Lower lobe of right lung (tissue), 2 donors: ENCODE results near the gene TMEM9. TPM values are rescaled to one million over a fixed set of nuclear protein-coding genes. Genes with fewer than 3 reads are reported as not detected.

ENCODE experiments used
- ATAC-seq, 2 donors: fragments of 200-7000 bp; cut with Tn5 transposase; one replicate each; pipeline ENCODE4 v1.9.1; 2020 to 2022; ENCODE audit warnings: mild to moderate bottlenecking in 2 of 2, moderate library complexity in 2 of 2
- DNase-seq: peaks from one replicate; pipeline ENCODE4 v3.0.0-alpha.2; 2020
- H3K27ac ChIP-seq: fragments of 200-600 bp; one replicate; pipeline ENCODE4 v1.8.0; 2022
- H3K27me3 ChIP-seq: fragments of 200-600 bp; one replicate; pipeline ENCODE4 v1.8.0; 2022; ENCODE audit warnings: low read depth
- H3K36me3 ChIP-seq: fragments of 200-600 bp; one replicate; pipeline ENCODE4 v1.8.0; 2022; ENCODE audit warnings: mild to moderate bottlenecking
- H3K4me1 ChIP-seq: fragments of 200-600 bp; one replicate; pipeline ENCODE4 v1.8.0; 2022
- H3K4me3 ChIP-seq: fragments of 200-600 bp; one replicate; pipeline ENCODE4 v1.8.0; 2022; ENCODE audit warnings: mild to moderate bottlenecking
- H3K9me3 ChIP-seq: fragments of 200-600 bp; one replicate; pipeline ENCODE4 v1.8.0; 2022
- CTCF ChIP-seq: fragments of 200-600 bp; IDR thresholded peaks from one replicate; pipeline ENCODE4 v1.8.0; 2022; ENCODE audit warnings: antibody characterized with exemption, mild to moderate bottlenecking
- intact Hi-C: fragments of 100-400 bp; cut with DNase I; formaldehyde crosslinking; loops from one replicate; pipeline ENCODE4 v1.11.0; 2022
- total RNA-seq: library from RNA; stranded (reverse); fragmentation: NEBNext Ultra II Directional; extraction: Animal tissue kit (Norgen Biotek cat#: 25700); gene quantifications from one replicate; pipeline ENCODE4 v1.2.1, GENCODE V29; 2021
- donor health status: DM: no; HTN: yes; CAD: no; lungs with severe emphysema.

TMEM9 gene
- total RNA-seq, 1 donor from 2014 or later = 47.9 TPM

DNA sequence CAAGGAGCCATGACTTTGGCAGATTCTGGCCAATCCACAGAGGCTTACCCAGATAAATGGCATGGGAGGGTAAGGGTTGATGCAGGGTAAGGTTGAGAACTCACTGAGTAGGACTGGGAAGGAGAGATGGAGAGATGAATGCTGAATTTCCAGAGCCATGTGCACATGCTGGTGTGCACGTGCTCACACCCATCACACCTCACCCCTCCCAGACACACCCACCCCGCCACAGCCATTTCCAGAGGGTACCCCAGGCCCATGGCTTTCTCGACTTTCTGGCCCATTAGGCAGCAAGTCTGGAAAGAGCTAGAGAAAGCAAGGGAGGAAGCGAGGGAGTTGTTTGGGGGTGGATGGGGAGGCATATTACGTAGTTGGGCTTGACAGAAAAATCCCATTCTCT, 43.7 kb downstream of the TMEM9 start:
- ATAC-seq (no peak), DNase-seq (no peak)
- no peaks in the 10 kb centered on the region for H3K36me3 ChIP-seq
- no peak overlapping the region for H3K27ac ChIP-seq
- H3K9me3 ChIP-seq = no peaks in the 10 kb centered on the region
- intact Hi-C loops = no loop called here
- H3K4me3 ChIP-seq = no peak overlapping the region
- TF ChIP-seq CTCF = no peak
- H3K27me3 ChIP-seq = peaks cover 7% of the 10 kb centered on the region
- H3K4me1 ChIP-seq = peaks cover 3% of the 10 kb centered on the region

DNA sequence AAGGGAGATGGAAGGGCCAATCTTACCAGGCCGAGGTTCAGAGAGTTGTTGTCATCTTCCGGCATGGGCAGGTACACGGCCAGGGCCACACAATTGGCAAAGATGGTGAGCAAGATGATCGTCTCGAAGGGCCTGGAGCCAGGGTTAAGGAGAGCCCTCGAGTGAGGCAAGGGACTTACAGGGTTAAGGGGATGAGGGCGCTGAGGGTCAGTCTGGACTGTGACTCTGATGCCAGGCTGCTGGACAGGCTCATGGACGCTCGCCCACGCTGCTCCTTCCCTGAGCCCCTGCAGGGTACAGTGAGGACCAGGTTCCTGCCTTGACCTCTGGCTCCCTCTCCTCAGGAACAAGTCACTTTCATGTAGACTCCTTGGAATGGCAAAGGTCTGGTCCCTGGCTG, 44.1 kb downstream of the TMEM9 start:
- no peaks in the 10 kb centered on the region for H3K9me3 ChIP-seq
- TF ChIP-seq CTCF = no peak
- DNase-seq (no peak), ATAC-seq (no peak)
- peaks cover 5% of the 10 kb centered on the region for H3K27me3 ChIP-seq
- H3K4me1 ChIP-seq = peaks cover 3% of the 10 kb centered on the region
- H3K36me3 ChIP-seq = no peaks in the 10 kb centered on the region
- no peak overlapping the region for H3K27ac ChIP-seq
- H3K4me3 ChIP-seq = no peak overlapping the region
- intact Hi-C loops = no loop called here

- TF ChIP-seq CTCF = no peak
- no peak for DNase-seq
- Histone ChIP-seq H3K9me3 (no peaks in the 10 kb centered on the region), H3K4me3 (no peak overlapping the region), H3K4me1 (peaks cover 3% of the 10 kb centered on the region), H3K27me3 (no peaks in the 10 kb centered on the region), H3K27ac (no peak overlapping the region), H3K36me3 (no peaks in the 10 kb centered on the region)
- intact Hi-C loops = no loop called here
- no peak for ATAC-seq
Measured at GRCh38 chr1:201109651-201110050, 44.6 kb downstream of the TMEM9 start.

DNA sequence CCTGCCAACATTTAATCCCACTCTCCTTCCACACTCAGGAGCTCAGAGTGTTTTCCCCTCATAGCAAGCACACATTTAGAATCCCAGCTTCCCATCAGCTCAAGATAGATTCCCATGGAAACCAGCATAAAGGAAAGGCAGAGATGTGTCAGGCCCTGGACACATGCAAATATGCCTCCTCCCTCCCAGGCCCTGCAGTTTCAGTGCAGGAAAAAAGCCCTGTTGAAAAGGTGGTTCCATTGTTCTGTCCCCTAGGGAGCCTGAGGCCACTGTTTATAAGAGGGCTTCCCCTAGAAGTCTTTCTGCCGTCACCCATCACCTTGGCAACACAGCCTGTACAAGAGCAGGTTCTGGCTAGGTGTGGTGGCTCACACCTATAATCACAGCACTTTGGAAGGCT, 45.7 kb downstream of the TMEM9 start:
- Histone ChIP-seq H3K4me3 (no peak overlapping the region), H3K36me3 (no peaks in the 10 kb centered on the region), H3K4me1 (no peaks in the 10 kb centered on the region), H3K9me3 (no peaks in the 10 kb centered on the region), H3K27ac (no peak overlapping the region), H3K27me3 (no peaks in the 10 kb centered on the region)
- TF ChIP-seq CTCF = no peak
- no peak for ATAC-seq
- intact Hi-C loops = no loop called here
- DNase-seq = no peak

DNA sequence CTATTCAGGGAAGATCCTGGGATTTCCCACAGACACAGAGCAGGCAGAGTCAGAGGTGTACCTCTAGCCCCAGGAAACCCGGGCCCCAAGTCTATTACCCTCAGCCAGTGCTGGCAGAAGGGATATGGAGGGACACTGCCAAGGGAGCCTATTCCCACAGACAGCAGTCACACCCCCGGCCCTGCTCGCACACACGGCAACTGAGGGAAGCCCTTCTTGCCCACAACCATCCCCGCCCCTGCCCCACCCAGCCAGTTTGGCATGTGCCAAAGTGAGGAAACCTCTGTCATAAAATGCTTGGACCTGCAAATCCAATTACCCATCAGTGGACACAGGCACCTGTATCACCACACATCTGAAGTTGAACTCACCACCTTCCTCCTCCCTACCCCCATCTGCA, 48.6 kb downstream of the TMEM9 start:
- H3K4me3 ChIP-seq = no peak overlapping the region
- DNase-seq = no peak
- H3K4me1 ChIP-seq = no peaks in the 10 kb centered on the region
- intact Hi-C loops = no loop called here
- no peak overlapping the region for H3K27ac ChIP-seq
- no peak for TF ChIP-seq CTCF
- no peaks in the 10 kb centered on the region for H3K9me3 ChIP-seq
- no peaks in the 10 kb centered on the region for H3K36me3 ChIP-seq
- no peaks in the 10 kb centered on the region for H3K27me3 ChIP-seq
- no peak for ATAC-seq

DNA sequence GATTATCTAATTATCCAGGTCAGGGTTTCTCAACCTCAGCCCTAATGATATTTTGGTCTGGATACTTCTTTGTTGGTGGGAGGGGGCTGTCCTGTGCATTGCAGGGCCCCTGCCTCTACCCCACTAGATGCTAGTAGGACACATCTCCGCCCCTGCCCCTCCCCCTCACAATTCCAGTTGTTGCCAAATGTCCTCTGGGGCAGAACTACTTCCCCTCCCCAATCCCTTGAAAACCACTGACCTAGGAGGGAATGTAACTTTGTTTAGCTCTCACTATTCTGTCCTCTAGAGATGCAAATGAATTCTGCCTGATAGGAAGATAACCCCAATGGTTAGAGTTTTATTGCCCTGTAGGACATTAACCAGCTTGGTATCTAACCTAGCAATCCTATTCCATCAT, 50.1 kb downstream of the TMEM9 start:
- TF ChIP-seq CTCF = no peak
- no peak for ATAC-seq

More for the DNA sequence above, 50.1 kb downstream of the TMEM9 start:
- no peak for DNase-seq
- H3K4me1 ChIP-seq = no peaks in the 10 kb centered on the region
- no peaks in the 10 kb centered on the region for H3K27me3 ChIP-seq
- H3K4me3 ChIP-seq = no peak overlapping the region
- no peaks in the 10 kb centered on the region for H3K36me3 ChIP-seq
- intact Hi-C loops = no loop called here
- H3K27ac ChIP-seq = no peak overlapping the region
- H3K9me3 ChIP-seq = no peaks in the 10 kb centered on the region
